ENCODE results near the gene RRAGD.

GRCh38 chr6:89436226-89436625, 24.2 kb upstream of the RRAGD start:
- TF ChIP-seq CTCF (IDR thresholded peaks at IDR 0.05) = no peak
- no peak for TF ChIP-seq EZH2 (IDR thresholded peaks at IDR 0.05; ENCODE audit: borderline replicate concordance, insufficient read depth, low read depth, low read length, poor library complexity, severe bottlenecking)

Measured in B cell (primary cell).